ENCODE data around the gene ZNF410. TPM values are rescaled to one million over a fixed set of nuclear protein-coding genes. Genes with fewer than 3 reads are reported as not detected.

The ZNF410 gene
- total and polyA plus RNA-seq, 2 of the 13 experiments (the other 11 are each of a cell fraction or from before 2014, with no cell fraction given) = 19.2 to 44.3 TPM

DNA sequence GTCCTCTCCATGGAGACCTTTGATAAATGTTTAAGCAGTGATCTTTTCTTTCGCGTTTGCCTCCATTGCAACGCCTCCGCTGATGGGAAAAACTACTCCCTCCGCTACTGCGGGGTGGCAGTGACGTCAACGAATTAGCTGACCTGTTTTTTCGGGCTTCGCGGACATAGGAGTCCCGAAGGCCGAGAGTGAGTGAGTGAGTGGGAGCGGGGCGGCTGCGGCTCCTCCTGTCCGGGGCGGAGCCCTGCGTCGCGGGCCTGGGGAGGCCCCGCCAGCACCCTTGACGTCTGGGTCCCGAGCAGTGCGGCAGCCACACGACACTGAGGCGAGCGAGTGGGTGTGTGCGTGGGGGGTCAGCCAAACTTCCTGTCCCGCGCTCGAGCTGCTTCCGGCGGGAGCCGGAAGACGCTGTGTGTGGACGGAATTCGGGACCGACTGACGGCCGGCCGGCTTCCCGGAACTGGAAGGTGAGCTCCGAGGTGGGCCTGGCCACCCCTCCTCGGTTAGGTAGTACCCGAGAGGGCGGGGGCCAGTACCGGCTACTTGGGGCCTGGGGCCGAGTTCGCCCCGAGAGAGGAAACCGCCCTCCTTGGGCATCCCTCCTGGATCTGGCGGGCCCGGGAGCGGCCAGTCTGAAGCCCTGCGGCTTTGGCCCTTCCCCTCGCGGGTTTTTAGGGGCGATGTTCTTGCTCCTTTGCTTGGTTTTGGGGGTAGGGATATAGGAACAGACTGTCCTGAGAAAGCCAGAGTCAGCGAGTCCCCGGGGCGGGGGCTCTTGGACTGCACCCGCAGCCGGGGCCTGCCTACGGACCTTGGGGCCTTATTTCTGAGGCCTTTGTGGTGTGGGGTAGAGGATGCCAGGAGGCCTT is at the start of gene ZNF410 (continued):
- TF ChIP-seq, protein P1, sequence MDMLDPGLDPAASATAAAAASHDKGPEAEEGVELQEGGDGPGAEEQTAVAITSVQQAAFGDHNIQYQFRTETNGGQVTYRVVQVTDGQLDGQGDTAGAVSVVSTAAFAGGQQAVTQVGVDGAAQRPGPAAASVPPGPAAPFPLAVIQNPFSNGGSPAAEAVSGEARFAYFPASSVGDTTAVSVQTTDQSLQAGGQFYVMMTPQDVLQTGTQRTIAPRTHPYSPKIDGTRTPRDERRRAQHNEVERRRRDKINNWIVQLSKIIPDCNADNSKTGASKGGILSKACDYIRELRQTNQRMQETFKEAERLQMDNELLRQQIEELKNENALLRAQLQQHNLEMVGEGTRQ (IDR thresholded peaks at IDR 0.05; ENCODE audit: low read depth, low read length) = no peak
- TF ChIP-seq, protein P1 (CRISPR knock-in tag; IDR thresholded peaks at IDR 0.05; ENCODE audit: borderline replicate concordance) = no peak
- TF ChIP-seq KDM1A (CRISPR knock-in tag; IDR thresholded peaks at IDR 0.05) (no peak), CENPX (CRISPR knock-in tag; IDR thresholded peaks at IDR 0.05) (no peak), PHB2 (IDR thresholded peaks at IDR 0.05; ENCODE audit: partially characterized antibody) (no peak), NBN (conservative IDR thresholded peaks at IDR 0.05) (no peak), RARG (CRISPR knock-in tag; IDR thresholded peaks at IDR 0.05; ENCODE audit: low read depth) (no peak), ZNF609 (CRISPR knock-in tag; IDR thresholded peaks at IDR 0.05; ENCODE audit: borderline replicate concordance) (peak; percentile 44; the same call in 1 of the 2 replicates), CREBL2 (CRISPR knock-in tag; IDR thresholded peaks at IDR 0.05; ENCODE audit: borderline replicate concordance) (no peak), ZNF569 (CRISPR knock-in tag; IDR thresholded peaks at IDR 0.05; ENCODE audit: borderline replicate concordance) (no peak), KAT2B (IDR thresholded peaks at IDR 0.05; ENCODE audit: borderline replicate concordance, low read depth, low read length) (no peak), ZNF713 (CRISPR knock-in tag; IDR thresholded peaks at IDR 0.05) (no peak), SMAD1 (CRISPR knock-in tag; IDR thresholded peaks at IDR 0.05; ENCODE audit: borderline replicate concordance, low read depth) (peak; percentile 39; the same call in 1 of the 2 replicates), RXRB (CRISPR knock-in tag; IDR thresholded peaks at IDR 0.05; ENCODE audit: borderline replicate concordance) (no peak), CREB3 (CRISPR knock-in tag; IDR thresholded peaks at IDR 0.05) (no peak), RFX5 (IDR thresholded peaks at IDR 0.05; ENCODE audit: low read depth, low read length) (no peak; the same call in 1 of the 2 replicates), MXI1 (IDR thresholded peaks at IDR 0.05; ENCODE audit: borderline replicate concordance, low read depth, low read length) (peak; percentile 87; the same call in 2 of the 3 replicates)
- TF ChIP-seq, protein P2, sequence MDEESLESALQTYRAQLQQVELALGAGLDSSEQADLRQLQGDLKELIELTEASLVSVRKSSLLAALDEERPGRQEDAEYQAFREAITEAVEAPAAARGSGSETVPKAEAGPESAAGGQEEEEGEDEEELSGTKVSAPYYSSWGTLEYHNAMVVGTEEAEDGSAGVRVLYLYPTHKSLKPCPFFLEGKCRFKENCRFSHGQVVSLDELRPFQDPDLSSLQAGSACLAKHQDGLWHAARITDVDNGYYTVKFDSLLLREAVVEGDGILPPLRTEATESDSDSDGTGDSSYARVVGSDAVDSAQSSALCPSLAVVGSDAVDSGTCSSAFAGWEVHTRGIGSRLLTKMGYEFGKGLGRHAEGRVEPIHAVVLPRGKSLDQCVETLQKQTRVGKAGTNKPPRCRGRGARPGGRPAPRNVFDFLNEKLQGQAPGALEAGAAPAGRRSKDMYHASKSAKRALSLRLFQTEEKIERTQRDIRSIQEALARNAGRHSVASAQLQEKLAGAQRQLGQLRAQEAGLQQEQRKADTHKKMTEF (CRISPR knock-in tag; IDR thresholded peaks at IDR 0.05) = peak; percentile 93

Data from HepG2 (cell line).